ENCODE results near the gene RAMP2. TPM values are rescaled to one million over a fixed set of nuclear protein-coding genes. Genes with fewer than 3 reads are reported as not detected.

Gene RAMP2
- total RNA-seq, 1 experiment from 2014 or later: 10.9 TPM

DNA sequence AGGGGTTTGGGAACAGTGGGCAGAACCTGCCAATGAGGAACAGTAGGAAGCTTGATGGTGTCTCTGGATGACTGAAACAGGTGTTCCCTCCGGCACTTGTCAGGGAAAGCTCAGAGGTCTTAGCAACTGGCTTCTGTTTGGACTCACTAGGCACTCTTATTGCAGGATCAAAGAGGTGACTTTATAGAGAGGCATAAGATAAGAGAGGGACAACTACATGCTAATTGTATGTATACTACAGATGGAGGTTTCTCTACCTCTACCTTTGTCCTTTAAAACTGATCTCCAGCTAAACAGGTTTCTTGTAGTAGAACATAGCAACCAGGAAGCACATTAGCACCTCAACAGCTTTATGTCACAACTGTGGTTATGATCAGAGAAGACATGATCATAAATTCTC, 45.2 kb downstream of the RAMP2 start:
- Mint-ChIP-seq H3K36me3 (peaks cover 13% of the 10 kb centered on the region), H3K27ac (no peak overlapping the region), H3K9me3 (no peaks in the 10 kb centered on the region), H3K4me3 (no peak overlapping the region), H3K27me3 (ENCODE audit: low read depth) (peaks cover 4% of the 10 kb centered on the region), H3K4me1 (no peaks in the 10 kb centered on the region)
- ChIA-PET CTCF (interaction anchor here (1.5 to 1.8 kb wide), 2 partner anchors 14 to 18 kb away, joined by 3 to 5 read pairs; partner anchors contain the start of gene BECN1), POLR2A (interaction anchor here (0.7 kb wide), 1 partner anchor 29 kb away, joined by 3 read pairs; no protein-coding TSS in a partner anchor)
- no peak for DNase-seq (ENCODE audit: low spot score)
- no peak for TF ChIP-seq MYBL2 (CRISPR knock-in tag; IDR thresholded peaks at IDR 0.05)
- TF ChIP-seq GRHL2 (CRISPR knock-in tag; IDR thresholded peaks at IDR 0.05; ENCODE audit: insufficient replicate concordance, severe bottlenecking): no peak
- TF ChIP-seq RELA (CRISPR knock-in tag; IDR thresholded peaks at IDR 0.05; ENCODE audit: borderline replicate concordance): no peak
- no peak for ATAC-seq

GRCh38 chr17:42809250-42809649, 48.2 kb downstream of the RAMP2 start:
- Mint-ChIP-seq H3K27me3 (ENCODE audit: low read depth) (no peaks in the 10 kb centered on the region; the same call in 1 of the 2 replicates), H3K9me3 (no peaks in the 10 kb centered on the region), H3K27ac (no peak overlapping the region), H3K36me3 (peaks cover 26% of the 10 kb centered on the region), H3K4me3 (no peak overlapping the region), H3K4me1 (no peaks in the 10 kb centered on the region)
- TF ChIP-seq ZNF232 (CRISPR knock-in tag; IDR thresholded peaks at IDR 0.05): no peak
- TF ChIP-seq TEAD1 (CRISPR knock-in tag; IDR thresholded peaks at IDR 0.05): no peak
- TF ChIP-seq AFF4 (CRISPR knock-in tag; IDR thresholded peaks at IDR 0.05; ENCODE audit: borderline replicate concordance): no peak
- no peak for TF ChIP-seq ESRRA (CRISPR knock-in tag; IDR thresholded peaks at IDR 0.05; ENCODE audit: borderline replicate concordance)
- TF ChIP-seq MYBL2 (CRISPR knock-in tag; IDR thresholded peaks at IDR 0.05): no peak
- no peak for TF ChIP-seq IRF2 (CRISPR knock-in tag; IDR thresholded peaks at IDR 0.05; ENCODE audit: borderline replicate concordance, low read depth)
- TF ChIP-seq ZNF671 (CRISPR knock-in tag; IDR thresholded peaks at IDR 0.05): no peak
- TF ChIP-seq, protein P1, sequence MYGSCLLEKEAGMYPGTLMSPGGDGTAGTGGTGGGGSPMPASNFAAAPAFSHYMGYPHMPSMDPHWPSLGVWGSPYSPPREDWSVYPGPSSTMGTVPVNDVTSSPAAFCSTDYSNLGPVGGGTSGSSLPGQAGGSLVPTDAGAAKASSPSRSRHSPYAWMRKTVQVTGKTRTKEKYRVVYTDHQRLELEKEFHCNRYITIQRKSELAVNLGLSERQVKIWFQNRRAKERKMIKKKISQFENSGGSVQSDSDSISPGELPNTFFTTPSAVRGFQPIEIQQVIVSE (CRISPR knock-in tag; IDR thresholded peaks at IDR 0.05; ENCODE audit: borderline replicate concordance): no peak
- no peak for TF ChIP-seq GABPB1 (CRISPR knock-in tag; IDR thresholded peaks at IDR 0.05)
- TF ChIP-seq USF1 (CRISPR knock-in tag; IDR thresholded peaks at IDR 0.05): no peak
- ATAC-seq (no peak), DNase-seq (ENCODE audit: low spot score) (no peak)
- POLR2A ChIA-PET: no interaction called here
- CTCF ChIA-PET: interaction anchor here (0.9 to 2.4 kb wide), 3 partner anchors 11 to 46 kb away, joined by 4 to 7 read pairs (median 6); partner anchors contain the start of gene BECN1

Other genes with a start within 250 kb of the RAMP2 start
- 28.9 to 39.3 TPM (median 30.4 TPM) in 3 replicates for gene NAGLU, start 225.0 kb upstream of the RAMP2 start, total RNA-seq (2021)
- gene HSD17B1, start 208.3 kb upstream of the RAMP2 start, total RNA-seq (2021): 1.5 to 1.6 TPM (median 1.5 TPM) in 3 replicates
- gene COASY, start 199.1 kb upstream of the RAMP2 start, total RNA-seq (2021): 106 to 131 TPM (median 113 TPM) in 3 replicates
- 26.9 to 34.9 TPM (median 30.1 TPM) in 3 replicates for gene MLX, start 194.1 kb upstream of the RAMP2 start, total RNA-seq (2021)
- 20.1 to 23.3 TPM (median 21.6 TPM) in 3 replicates for gene PSMC3IP, start 183.5 kb upstream of the RAMP2 start, total RNA-seq (2021)
- gene RETREG3, start 151.9 kb upstream of the RAMP2 start, total RNA-seq (2021): 39.8 to 43.2 TPM (median 40.4 TPM) in 3 replicates
- 130 to 141 TPM (median 140 TPM) in 3 replicates for gene TUBG1, start 151.5 kb upstream of the RAMP2 start, total RNA-seq (2021)
- gene TUBG2, start 101.9 kb upstream of the RAMP2 start, total RNA-seq (2021): 22.1 to 26.7 TPM (median 22.2 TPM) in 3 replicates
- 33.0 to 40.2 TPM (median 35.6 TPM) in 3 replicates for gene PLEKHH3, start 84.2 kb upstream of the RAMP2 start, total RNA-seq (2021)
- 3.7 to 4.4 TPM (median 4.2 TPM) in 3 replicates for gene CCR10, start 79.4 kb upstream of the RAMP2 start, total RNA-seq (2021)
- 12.1 to 12.7 TPM (median 12.7 TPM) in 3 replicates for gene CNTNAP1, start 78.7 kb upstream of the RAMP2 start, total RNA-seq (2021)
- gene EZH1, start 16.2 kb upstream of the RAMP2 start, total RNA-seq (2021): 19.8 to 24.1 TPM (median 22.4 TPM) in 3 replicates
- gene VPS25, start 12.2 kb downstream of the RAMP2 start, total RNA-seq (2021): 98.6 to 103 TPM (median 101 TPM) in 3 replicates
- 1.4 to 1.7 TPM (median 1.5 TPM) in 3 replicates for gene WNK4, start 19.4 kb downstream of the RAMP2 start, total RNA-seq (2021)
- gene COA3, start 37.5 kb downstream of the RAMP2 start, total RNA-seq (2021): 54.2 to 65.2 TPM (median 60.9 TPM) in 3 replicates
- gene CNTD1, start 37.6 kb downstream of the RAMP2 start, total RNA-seq (2021): not detected in 3 replicates
- 51.8 to 59.2 TPM (median 54.7 TPM) in 3 replicates for gene BECN1, start 63.1 kb downstream of the RAMP2 start, total RNA-seq (2021)
- gene PSME3, start 72.2 kb downstream of the RAMP2 start, total RNA-seq (2021): 141 to 192 TPM (median 159 TPM) in 3 replicates
- 9.8 to 11.0 TPM (median 10.1 TPM) in 3 replicates for gene AOC2, start 83.4 kb downstream of the RAMP2 start, total RNA-seq (2021)
- gene AOC3, start 90.0 kb downstream of the RAMP2 start, total RNA-seq (2021): 6.2 to 8.2 TPM (median 7.6 TPM) in 3 replicates
- 0.37 TPM in 1 of 3 replicates, not detected in the others for gene G6PC1, start 139.6 kb downstream of the RAMP2 start, total RNA-seq (2021)
- gene AARSD1, start 203.2 kb downstream of the RAMP2 start, total RNA-seq (2021): 44.3 to 61.5 TPM (median 49.2 TPM) in 3 replicates
- 1.8 to 2.5 TPM (median 2.1 TPM) in 3 replicates for gene PTGES3L, start 218.9 kb downstream of the RAMP2 start, total RNA-seq (2021)
- 12.2 to 14.2 TPM (median 12.7 TPM) in 3 replicates for gene RUNDC1, start 219.3 kb downstream of the RAMP2 start, total RNA-seq (2021)
- gene RPL27, start 237.2 kb downstream of the RAMP2 start, total RNA-seq (2021): 1,391 to 1,553 TPM (median 1,518 TPM) in 3 replicates
- gene IFI35, start 245.6 kb downstream of the RAMP2 start, total RNA-seq (2021): 3.0 to 4.7 TPM (median 3.8 TPM) in 3 replicates